GM12878 (cell line): Measurements from ENCODE around the gene POFUT1. TPM values are rescaled to one million over a fixed set of nuclear protein-coding genes. Genes with fewer than 3 reads are reported as not detected.

Source experiments
- ASH2L ChIP-seq: fragments of 300-600, 200-600 bp; sonication (generic); IDR thresholded peaks from 2 replicates; pipeline ENCODE4 v1.6.1; 2017; ENCODE audit warnings: low read depth, mild to moderate bottlenecking, borderline replicate concordance
- BCLAF1 ChIP-seq: fragments of 450-650 bp; IDR thresholded peaks from 2 replicates; pipeline ENCODE4 v1.6.1; 2017; ENCODE audit warnings: antibody characterized with exemption, mild to moderate bottlenecking, moderate library complexity
- CBX3 ChIP-seq: fragments of 200-600 bp; sonication (generic); IDR thresholded peaks from 2 replicates; pipeline ENCODE4 v1.6.1; 2016; ENCODE audit warnings: low read depth, borderline replicate concordance
- CREB1 ChIP-seq: IDR thresholded peaks from 2 replicates; pipeline ENCODE4 v1.6.1; 2012; ENCODE audit warnings: low read depth, mild to moderate bottlenecking, inconsistent platforms
- CTCF ChIP-seq, 3 experiments: IDR thresholded peaks in 2 of 3; conservative IDR thresholded peaks in 1 of 3; 2 replicates each; pipeline ENCODE4 v1.5.1; 2011; ENCODE audit warnings: low read depth in 3 of 3, low read length in 3 of 3, mild to moderate bottlenecking in 3 of 3, control low read depth in 2 of 3, moderate library complexity in 2 of 3, inconsistent platforms in 1 of 3, mixed read lengths in 1 of 3; ENCODE audit not compliant: control insufficient read depth in 2 of 3, insufficient read depth in 1 of 3; ENCODE audit errors: extremely low read depth in 1 of 3
- E4F1 ChIP-seq: fragments of 450-650 bp; IDR thresholded peaks from 2 replicates; pipeline ENCODE4 v1.6.1; 2018; ENCODE audit warnings: borderline replicate concordance, mild to moderate bottlenecking; ENCODE audit not compliant: partially characterized antibody
- EED ChIP-seq: sonication (generic); IDR thresholded peaks from 2 replicates; pipeline ENCODE4 v1.6.1; 2016; ENCODE audit warnings: antibody characterized with exemption, low read depth
- EZH2 ChIP-seq: IDR thresholded peaks from 2 replicates; pipeline ENCODE4 v1.6.1; 2012; ENCODE audit warnings: low read depth, mild to moderate bottlenecking, control low read depth, inconsistent platforms, low read length, borderline replicate concordance; ENCODE audit not compliant: control insufficient read depth
- HCFC1 ChIP-seq: fragments of 150-350 bp; IDR thresholded peaks from 2 replicates; pipeline ENCODE4 v1.6.1; 2014; ENCODE audit warnings: low read length
- IKZF1 ChIP-seq: fragments of 450-650 bp; conservative IDR thresholded peaks from 2 replicates; pipeline ENCODE4 v1.6.1; 2017; ENCODE audit warnings: antibody characterized with exemption, mild to moderate bottlenecking
- RAD21 ChIP-seq: IDR thresholded peaks from 2 replicates; pipeline ENCODE4 v1.6.1; 2011; ENCODE audit warnings: mild to moderate bottlenecking, low read depth, low read length, moderate library complexity; ENCODE audit not compliant: insufficient read depth
- RAD51 ChIP-seq: fragments of 450-650 bp; IDR thresholded peaks from 2 replicates; pipeline ENCODE4 v1.6.1; 2016; ENCODE audit warnings: moderate library complexity, mild to moderate bottlenecking, inconsistent platforms
- SIX5 ChIP-seq: IDR thresholded peaks from 2 replicates; pipeline ENCODE4 v1.6.1; 2011; ENCODE audit warnings: mild to moderate bottlenecking, low read depth, low read length, moderate library complexity; ENCODE audit not compliant: severe bottlenecking
- ZBTB33 ChIP-seq: fragments of 450-650 bp; IDR thresholded peaks from 2 replicates; pipeline ENCODE4 v1.6.1; 2017; ENCODE audit warnings: mild to moderate bottlenecking
- ZNF687 ChIP-seq: fragments of 450-650 bp; IDR thresholded peaks from 2 replicates; pipeline ENCODE4 v1.6.1; 2017; ENCODE audit warnings: mild to moderate bottlenecking, moderate library complexity
- polyA plus RNA-seq, 11 experiments: library from polyadenylated mRNA; depleted of rRNA in 4 of 11; unstranded in 6 of 11; stranded (reverse) in 5 of 11; fragments of >200 nt; fragmentation: Nextera tagmentation in 4 of 11; fragmentation: Illumina TruSeq in 1 of 11; extraction: Ambion mirVana in 4 of 11; extraction: Trizol in 1 of 11; gene quantifications; 1 replicate in 1 of 11; 2 replicates in 10 of 11; pipeline versions ENCODE4 v1.2.1 to v1.2.3, GENCODE V29; 2011 to 2016; ENCODE audit warnings: inconsistent platforms in 2 of 11, missing spikeins in 2 of 11, low read depth in 1 of 11
- total RNA-seq, 4 experiments: library from RNA; depleted of rRNA in 3 of 4; stranded (reverse); fragments of >200 nt in 3 of 4; fragmentation: Illumina TruSeq in 1 of 4; extraction: Trizol in 1 of 4; gene quantifications; 2 replicates each; pipeline versions ENCODE4 v1.2.1 to v1.2.3, GENCODE V29; 2013 to 2021

The POFUT1 gene
- total and polyA plus RNA-seq, 10 of the 15 experiments (the other 5 are each of a cell fraction or from before 2014, with no cell fraction given): 2.6 to 33.4 (median 23.1) TPM

GRCh38 chr20:32241807-32242206, 34.1 kb downstream of the POFUT1 start (continued):
- no peak for TF ChIP-seq BCLAF1
- no peak for TF ChIP-seq ASH2L
- no peak for TF ChIP-seq RAD51
- no peak for TF ChIP-seq ZNF687
- TF ChIP-seq E4F1: no peak
- no peak for TF ChIP-seq ZBTB33
- no peak for TF ChIP-seq SIX5
- TF ChIP-seq RAD21: no peak
- no peak for TF ChIP-seq CBX3
- no peak for TF ChIP-seq EED
- no peak for TF ChIP-seq EZH2
- TF ChIP-seq IKZF1: no peak
- TF ChIP-seq HCFC1: no peak
- no peak for TF ChIP-seq CTCF (IDR thresholded peaks at IDR 0.05 in 2 of 3, conservative IDR thresholded peaks at IDR 0.05 in 1 of 3; ENCODE audit: control insufficient read depth in 2 of 3, extremely low read depth in 1 of 3, insufficient read depth in 1 of 3, low read depth in 3 of 3, low read length in 3 of 3)
- no peak for TF ChIP-seq CREB1
